Tibial artery (tissue), 4 donors: ENCODE measurements around the gene GLI3.

ENCODE experiments used
- DNase-seq, 2 donors: peaks; one replicate each; pipeline ENCODE4 v3.0.0-alpha.2; 2019
- H3K27ac ChIP-seq, 2 donors: fragments of 200-600 bp; sonication (generic) in 1 of 2; 1 replicate in 1 of 2; 2 replicates in 1 of 2; pipeline ENCODE4 v1.5.1; 2018 to 2019; ENCODE audit warnings: mild to moderate bottlenecking in 1 of 2
- H3K27me3 ChIP-seq, 2 donors: fragments of 200-600 bp; sonication (generic) in 1 of 2; one replicate each; pipeline versions ENCODE4 v1.5.1 to v1.6.0; 2016 to 2019
- H3K36me3 ChIP-seq, 3 donors: fragments of 200-600 bp; sonication (generic) in 2 of 3; one replicate each; pipeline ENCODE4 v1.5.1; 2016 to 2019; ENCODE audit warnings: mild to moderate bottlenecking in 2 of 3
- H3K4me1 ChIP-seq, 4 donors: fragments of 200-600 bp; sonication (generic) in 2 of 4; 1 replicate in 3 of 4; 2 replicates in 1 of 4; pipeline ENCODE4 v1.5.1; 2016 to 2019
- H3K4me3 ChIP-seq, 2 donors: fragments of 200-600 bp; sonication (generic) in 1 of 2; 1 replicate in 1 of 2; 2 replicates in 1 of 2; pipeline ENCODE4 v1.5.1; 2018 to 2019; ENCODE audit warnings: mild to moderate bottlenecking in 2 of 2
- H3K9me3 ChIP-seq, 3 donors: fragments of 200-600 bp; sonication (generic) in 1 of 3; one replicate each; pipeline ENCODE4 v1.5.1; 2016 to 2019
- intact Hi-C: fragments of 100-400 bp; cut with DNase I; formaldehyde crosslinking; loops from one replicate; pipeline ENCODE4 v1.15.0; 2023; ENCODE audit warnings: low total_unique reads
- TF ChIP-seq, protein P1 (sequence below), 2 experiments: fragments of 200-600 bp in 1 of 2; fragments of 450-650 bp in 1 of 2; IDR thresholded peaks; one replicate each; pipeline ENCODE4 v1.5.1; 2017 to 2019; ENCODE audit warnings: antibody characterized with exemption in 2 of 2, mild to moderate bottlenecking in 1 of 2, moderate library complexity in 1 of 2

Gene GLI3

DNA sequence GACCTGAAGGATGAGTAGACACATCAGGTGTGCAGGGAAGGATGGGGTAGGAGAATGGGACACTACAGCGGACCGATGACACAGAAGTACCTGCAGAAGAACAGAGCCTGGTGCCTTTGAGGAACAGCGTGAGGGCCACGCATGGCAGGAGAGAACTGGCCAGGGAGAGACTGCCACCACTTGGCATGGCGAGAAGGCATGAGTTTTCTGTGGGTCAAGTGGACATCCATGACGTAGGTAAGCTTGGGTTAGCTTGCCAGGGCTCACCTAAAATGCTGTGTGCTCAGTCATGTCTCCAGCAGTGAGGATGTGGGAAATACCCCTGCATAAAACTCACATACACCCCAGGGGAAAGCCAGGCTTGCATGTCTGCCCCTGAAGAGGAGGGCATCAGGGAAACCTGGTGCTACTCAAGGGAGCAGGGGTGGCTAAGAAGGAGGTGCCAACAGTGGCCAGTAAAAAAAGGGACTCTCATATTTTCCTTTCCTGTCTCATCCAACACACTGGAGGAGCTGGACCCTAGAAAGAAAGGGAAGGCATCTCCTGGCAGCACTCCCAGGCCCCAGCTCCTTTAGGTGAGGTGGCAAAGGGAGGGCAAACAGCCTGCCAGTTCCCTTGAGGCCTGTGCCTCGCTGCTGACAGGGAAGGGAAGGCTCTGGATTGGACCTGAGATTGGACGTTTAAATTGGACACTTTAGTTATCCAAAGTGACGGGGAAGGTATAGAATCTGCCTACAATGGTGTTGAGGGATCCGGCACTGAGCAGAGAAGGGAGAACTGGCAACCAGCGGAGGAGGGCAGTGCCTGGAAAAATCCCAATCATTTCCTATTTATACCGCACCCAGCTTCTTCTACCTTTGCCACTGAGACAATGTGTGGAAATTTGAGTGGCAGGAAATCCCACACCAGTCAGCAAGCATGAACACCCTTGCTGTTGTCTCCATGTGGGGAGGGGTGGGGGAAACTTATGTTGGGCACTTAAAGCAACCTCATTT is 255.7 kb downstream of the GLI3 start:
- no peak overlapping the region for H3K4me3 ChIP-seq
- H3K27me3 ChIP-seq = no peaks in the 10 kb centered on the region
- H3K4me1 ChIP-seq = peaks cover 0 to 26% (median 14%) of the 10 kb centered on the region in 4 donors
- no peak overlapping the region for H3K27ac ChIP-seq
- TF ChIP-seq, protein P1, sequence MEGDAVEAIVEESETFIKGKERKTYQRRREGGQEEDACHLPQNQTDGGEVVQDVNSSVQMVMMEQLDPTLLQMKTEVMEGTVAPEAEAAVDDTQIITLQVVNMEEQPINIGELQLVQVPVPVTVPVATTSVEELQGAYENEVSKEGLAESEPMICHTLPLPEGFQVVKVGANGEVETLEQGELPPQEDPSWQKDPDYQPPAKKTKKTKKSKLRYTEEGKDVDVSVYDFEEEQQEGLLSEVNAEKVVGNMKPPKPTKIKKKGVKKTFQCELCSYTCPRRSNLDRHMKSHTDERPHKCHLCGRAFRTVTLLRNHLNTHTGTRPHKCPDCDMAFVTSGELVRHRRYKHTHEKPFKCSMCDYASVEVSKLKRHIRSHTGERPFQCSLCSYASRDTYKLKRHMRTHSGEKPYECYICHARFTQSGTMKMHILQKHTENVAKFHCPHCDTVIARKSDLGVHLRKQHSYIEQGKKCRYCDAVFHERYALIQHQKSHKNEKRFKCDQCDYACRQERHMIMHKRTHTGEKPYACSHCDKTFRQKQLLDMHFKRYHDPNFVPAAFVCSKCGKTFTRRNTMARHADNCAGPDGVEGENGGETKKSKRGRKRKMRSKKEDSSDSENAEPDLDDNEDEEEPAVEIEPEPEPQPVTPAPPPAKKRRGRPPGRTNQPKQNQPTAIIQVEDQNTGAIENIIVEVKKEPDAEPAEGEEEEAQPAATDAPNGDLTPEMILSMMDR (IDR thresholded peaks at IDR 0.05) = no peak
- intact Hi-C loops = no loop called here
- peaks cover 0 to 4% (median 0%) of the 10 kb centered on the region in 3 donors for H3K36me3 ChIP-seq
- DNase-seq = no peak
- no peaks in the 10 kb centered on the region for H3K9me3 ChIP-seq

DNA sequence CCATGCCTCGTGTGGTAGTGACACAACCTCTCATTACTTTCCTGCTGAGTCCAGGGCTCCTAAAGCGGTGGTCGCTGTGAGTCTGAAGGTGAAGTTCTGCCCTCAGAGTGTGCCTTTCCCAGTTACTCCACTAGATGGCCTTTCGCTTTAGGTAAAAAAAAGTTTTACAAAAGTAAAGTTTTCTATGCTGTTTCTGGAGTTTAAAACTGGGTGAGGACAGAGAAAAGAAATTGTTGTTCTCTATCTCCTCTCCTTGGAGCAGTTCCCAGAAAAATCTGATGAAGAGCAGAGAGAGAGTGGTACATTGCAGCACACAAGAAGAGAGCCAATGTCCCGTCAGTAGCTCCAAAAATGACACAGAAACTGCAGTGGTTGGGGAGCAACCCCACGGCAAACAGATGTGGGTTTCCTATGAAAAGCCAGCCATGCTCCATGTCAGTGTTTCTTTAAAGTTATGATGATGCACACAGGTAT is 257.1 kb downstream of the GLI3 start:
- Histone ChIP-seq H3K4me1 (peaks cover 0 to 31% (median 14%) of the 10 kb centered on the region in 4 donors), H3K4me3 (no peak overlapping the region), H3K27me3 (no peaks in the 10 kb centered on the region), H3K27ac (no peak overlapping the region), H3K36me3 (peaks cover 0 to 4% (median 0%) of the 10 kb centered on the region in 3 donors), H3K9me3 (no peaks in the 10 kb centered on the region)
- TF ChIP-seq, protein P1 (IDR thresholded peaks at IDR 0.05) = peak; percentile 63 to 67
- DNase-seq = no peak
- intact Hi-C loops = loop anchor here (5.0 kb wide), 2 partner anchors 712 to 852 kb away; no protein-coding TSS in a partner anchor

DNA sequence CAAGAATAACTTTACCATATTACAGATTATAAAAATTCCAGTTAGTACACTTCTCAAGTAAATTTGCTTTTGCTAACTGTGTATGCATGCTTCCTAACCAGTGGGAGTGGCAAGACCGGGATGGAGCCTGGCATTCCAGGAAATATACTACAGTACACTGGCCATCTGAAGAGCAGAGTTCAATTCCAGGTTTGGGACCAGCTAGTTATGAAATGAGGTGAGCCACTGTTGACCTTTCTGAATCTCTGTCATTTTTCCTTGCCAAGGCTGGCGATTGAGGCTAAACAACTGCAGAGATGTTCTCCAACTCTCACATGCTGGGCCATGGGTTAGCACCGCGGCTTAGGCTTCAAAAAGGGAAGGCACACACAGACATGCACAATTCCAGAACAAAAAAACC is 258.2 kb downstream of the GLI3 start:
- H3K4me1 ChIP-seq = peaks cover 0 to 31% (median 14%) of the 10 kb centered on the region in 4 donors
- intact Hi-C loops = loop anchor here (5.0 kb wide), 2 partner anchors 713 to 853 kb away; no protein-coding TSS in a partner anchor
- no peak overlapping the region for H3K4me3 ChIP-seq
- no peaks in the 10 kb centered on the region for H3K27me3 ChIP-seq
- DNase-seq = no peak
- no peak overlapping the region for H3K27ac ChIP-seq
- H3K9me3 ChIP-seq = no peaks in the 10 kb centered on the region
- peaks cover 0 to 4% (median 0%) of the 10 kb centered on the region in 3 donors for H3K36me3 ChIP-seq
- TF ChIP-seq, protein P1 (IDR thresholded peaks at IDR 0.05) = no peak

DNA sequence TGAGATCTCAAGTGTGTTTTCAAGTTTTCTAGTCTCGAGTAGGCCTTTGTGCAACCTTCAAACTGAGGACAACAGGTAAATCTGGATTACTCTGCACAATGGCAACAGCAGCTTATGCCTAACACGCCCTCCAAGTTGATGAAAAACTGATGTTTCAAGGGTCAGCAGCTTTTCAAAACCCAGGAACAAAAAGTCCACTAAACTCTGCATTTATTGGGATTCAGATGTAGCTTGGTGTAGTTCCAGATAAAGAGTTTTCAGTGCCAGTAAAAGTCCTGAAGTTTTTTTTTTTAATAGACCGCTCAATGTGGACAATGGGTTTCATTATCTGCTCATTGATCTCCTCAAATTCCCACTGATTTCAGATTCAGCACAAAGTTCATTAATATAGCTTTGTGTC is 259.3 kb downstream of the GLI3 start:
- peaks cover 0 to 4% (median 0%) of the 10 kb centered on the region in 3 donors for H3K36me3 ChIP-seq
- peak overlapping the region in 1 of 2 donors; percentile 26 for H3K27ac ChIP-seq
- TF ChIP-seq, protein P1 (IDR thresholded peaks at IDR 0.05) = no peak
- no peaks in the 10 kb centered on the region for H3K9me3 ChIP-seq
- no peaks in the 10 kb centered on the region for H3K27me3 ChIP-seq
- H3K4me3 ChIP-seq = no peak overlapping the region
- intact Hi-C loops = loop anchor here (5.0 kb wide), 2 partner anchors 715 to 855 kb away; no protein-coding TSS in a partner anchor
- peaks cover 0 to 31% (median 14%) of the 10 kb centered on the region in 4 donors for H3K4me1 ChIP-seq
- DNase-seq = no peak

DNA sequence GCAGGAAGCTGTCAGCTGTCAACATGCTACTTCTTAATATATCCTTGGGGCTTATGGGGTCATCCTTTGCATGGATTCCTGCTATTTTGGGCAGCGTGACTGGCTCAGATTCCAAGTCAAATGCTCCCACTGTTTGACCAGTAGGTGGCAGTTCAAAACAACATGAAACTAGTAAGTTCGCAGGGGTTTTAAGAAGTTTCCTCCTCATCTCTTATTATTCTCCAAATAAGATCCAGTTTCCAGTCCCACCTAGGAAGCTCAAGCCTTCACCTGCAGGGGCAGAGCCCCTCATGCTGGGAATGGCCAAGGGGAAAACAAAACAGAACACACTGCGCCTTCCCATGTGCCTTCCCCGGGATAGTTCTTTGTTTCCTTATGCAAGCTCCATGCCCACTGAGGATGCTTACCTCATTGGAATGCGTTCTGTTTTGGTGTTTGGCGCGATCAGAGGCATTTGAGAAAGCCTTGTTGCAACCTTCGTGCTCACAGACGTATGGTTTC is 259.8 kb downstream of the GLI3 start:
- Histone ChIP-seq H3K4me1 (peaks cover 0 to 31% (median 14%) of the 10 kb centered on the region in 4 donors), H3K27ac (peak overlapping the region in 1 of 2 donors; percentile 26)
- no peak for DNase-seq

More for the DNA sequence above, 259.8 kb downstream of the GLI3 start:
- TF ChIP-seq, protein P1 (IDR thresholded peaks at IDR 0.05) = peak; percentile 64 to 66
- Histone ChIP-seq H3K27me3 (no peaks in the 10 kb centered on the region), H3K36me3 (peaks cover 0 to 4% (median 3%) of the 10 kb centered on the region in 3 donors), H3K9me3 (no peaks in the 10 kb centered on the region), H3K4me3 (no peak overlapping the region)
- intact Hi-C loops = loop anchor here (5.0 kb wide), 2 partner anchors 715 to 855 kb away; no protein-coding TSS in a partner anchor
